Ascending aorta (tissue), 2 donors: ENCODE data around the gene SERTAD2. TPM values are rescaled to one million over a fixed set of nuclear protein-coding genes. Genes with fewer than 3 reads are reported as not detected.

Source experiments
- DNase-seq, 2 donors: peaks; one replicate each; pipeline ENCODE4 v3.0.0-alpha.2; 2019; ENCODE audit warnings: low spot score in 2 of 2
- H3K27ac ChIP-seq, 2 donors: fragments of 200-600 bp; sonication (generic); one replicate each; pipeline ENCODE4 v1.5.1; 2016 to 2017; ENCODE audit warnings: mild to moderate bottlenecking in 1 of 2
- H3K27me3 ChIP-seq: fragments of 200-600 bp; sonication (generic); one replicate; pipeline ENCODE4 v1.5.1; 2017
- H3K36me3 ChIP-seq, 2 donors: fragments of 200-600 bp; sonication (generic); one replicate each; pipeline ENCODE4 v1.5.1; 2016
- H3K4me1 ChIP-seq, 2 donors: fragments of 200-600 bp; sonication (generic); one replicate each; pipeline ENCODE4 v1.5.1; 2016 to 2017; ENCODE audit warnings: mild to moderate bottlenecking in 1 of 2
- H3K4me3 ChIP-seq, 2 donors: fragments of 200-600 bp; sonication (generic); one replicate each; pipeline ENCODE4 v1.5.1; 2016 to 2017; ENCODE audit warnings: mild to moderate bottlenecking in 1 of 2
- H3K9me3 ChIP-seq, 2 donors: fragments of 200-600 bp; sonication (generic); one replicate each; pipeline ENCODE4 v1.5.1; 2016
- CTCF ChIP-seq, 3 experiments: fragments of 200-600 bp in 2 of 3; fragments of 450-650 bp in 1 of 3; sonication (generic) in 2 of 3; IDR thresholded peaks; one replicate each; pipeline ENCODE4 v1.5.1; 2016 to 2019; ENCODE audit warnings: antibody characterized with exemption in 3 of 3, mild to moderate bottlenecking in 1 of 3, moderate library complexity in 1 of 3
- intact Hi-C: fragments of 100-400 bp; cut with DNase I; formaldehyde crosslinking; loops from one replicate; pipeline ENCODE4 v1.15.1; 2023
- total RNA-seq: library from RNA; depleted of rRNA; stranded (reverse); fragments of >200 nt; gene quantifications from one replicate; pipeline ENCODE4 v1.1.0, GENCODE V29; 2016

The SERTAD2 gene
- total RNA-seq, 1 donor from 2014 or later: 8.7 TPM

DNA sequence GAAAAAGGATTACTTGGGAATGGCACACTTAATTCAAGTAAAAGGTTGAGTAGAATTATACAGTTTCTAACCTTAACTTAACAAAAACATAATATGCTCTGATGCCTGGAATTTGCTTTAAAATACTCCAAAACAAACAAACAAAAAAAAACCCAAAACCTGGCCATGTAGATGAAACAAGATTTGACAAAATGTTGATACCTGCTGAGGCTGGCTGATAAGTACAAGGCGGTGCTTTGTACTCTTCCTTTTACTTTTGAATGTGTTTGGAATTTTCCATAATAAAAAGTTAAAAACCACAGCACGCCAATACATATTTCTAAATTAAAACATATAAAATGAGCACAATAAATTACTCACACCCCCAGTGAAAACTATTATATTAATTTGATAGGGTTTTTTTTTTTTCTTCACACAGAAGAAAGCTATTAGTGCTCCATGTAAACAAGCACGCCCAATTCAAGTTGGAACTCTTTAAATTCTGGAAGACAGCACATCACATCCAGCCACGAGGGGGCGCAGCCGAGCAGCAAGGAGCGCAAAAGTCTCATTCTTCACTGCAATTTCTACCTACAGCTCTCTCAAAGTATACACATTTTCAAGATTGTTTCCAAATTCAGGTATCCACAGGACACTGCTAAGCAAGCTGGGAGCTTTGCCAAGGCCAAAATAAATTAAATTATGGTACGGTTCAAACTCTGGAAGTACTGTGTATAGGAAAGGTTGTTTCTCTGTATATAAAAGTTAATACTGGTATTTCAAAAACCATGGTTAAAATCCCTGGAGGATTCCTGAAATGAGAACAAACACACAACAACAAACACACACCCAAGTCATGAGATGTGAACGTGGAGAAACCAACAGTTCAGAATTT, 7.5 kb downstream of the SERTAD2 start:
- Histone ChIP-seq H3K4me3 (peak overlapping the region; percentile 60 to 62), H3K9me3 (no peaks in the 10 kb centered on the region), H3K36me3 (no peaks in the 10 kb centered on the region), H3K27me3 (no peaks in the 10 kb centered on the region), H3K27ac (no peak overlapping the region), H3K4me1 (peaks cover 0 to 31% of the 10 kb centered on the region in 2 donors)
- DNase-seq: peak in 1 of 2 donors; percentile 91
- TF ChIP-seq CTCF (IDR thresholded peaks at IDR 0.05): peak; percentile 71 to 92 (median 92)
- intact Hi-C loops: loop anchor here (1.0 kb wide), 1 partner anchor 219 kb away; no protein-coding TSS in a partner anchor

DNA sequence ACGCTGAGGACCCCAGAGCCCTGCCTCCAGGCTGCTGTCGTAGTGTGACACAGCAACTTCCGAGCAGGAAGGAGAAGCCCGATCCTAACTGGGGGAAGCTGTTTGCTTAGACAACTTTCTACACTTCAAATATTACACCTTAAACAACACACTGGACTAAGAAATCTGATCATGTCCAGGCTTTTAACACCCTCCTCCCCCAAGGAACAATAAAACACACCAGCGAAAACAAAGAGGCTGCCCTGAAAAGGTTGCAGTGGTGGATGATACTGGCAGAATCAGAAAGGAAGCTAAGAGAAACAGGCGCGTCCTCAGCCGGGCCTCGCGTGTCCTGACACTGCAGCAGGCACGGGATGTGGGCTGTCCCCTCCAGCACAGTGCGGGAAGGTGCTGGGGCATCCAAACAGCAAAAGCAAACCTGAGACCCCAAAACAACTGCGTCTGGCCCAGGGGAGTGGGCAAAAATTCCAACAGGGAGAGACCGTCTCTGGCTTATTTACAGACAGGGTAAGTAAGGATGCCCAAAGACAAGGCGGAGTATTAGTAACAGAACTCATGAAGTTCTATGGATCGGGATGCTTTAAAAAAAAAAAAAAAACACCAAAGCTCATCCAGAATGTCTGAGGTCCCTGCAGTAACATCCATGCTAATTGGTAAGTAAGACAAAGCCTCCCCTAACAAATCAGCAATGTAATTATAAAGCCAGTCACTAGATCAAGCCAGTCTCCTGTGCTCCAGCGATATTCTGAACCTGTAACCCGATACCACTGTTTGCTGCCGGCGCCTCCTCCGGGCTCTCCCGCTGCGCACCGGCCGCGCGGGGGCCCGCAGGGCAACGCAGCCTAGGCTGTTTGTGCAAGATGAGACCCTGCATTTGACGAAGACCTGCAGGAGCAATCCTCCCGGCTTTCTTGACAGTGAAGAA, 9.0 kb downstream of the SERTAD2 start:
- peak overlapping the region; percentile 79 to 84 for H3K27ac ChIP-seq
- H3K4me3 ChIP-seq: peak overlapping the region; percentile 60 to 62
- H3K27me3 ChIP-seq: no peaks in the 10 kb centered on the region
- H3K9me3 ChIP-seq: no peaks in the 10 kb centered on the region
- peak in 1 of 2 donors; percentile 88 for DNase-seq
- peaks cover 0 to 25% of the 10 kb centered on the region in 2 donors for H3K4me1 ChIP-seq
- H3K36me3 ChIP-seq: no peaks in the 10 kb centered on the region
- intact Hi-C loops: loop anchor here (2.0 to 5.0 kb wide), 2 partner anchors 58 to 312 kb away; no protein-coding TSS in a partner anchor
- TF ChIP-seq CTCF (IDR thresholded peaks at IDR 0.05): no peak

- no peak for DNase-seq
- Histone ChIP-seq H3K4me1 (peaks cover 0 to 19% of the 10 kb centered on the region in 2 donors), H3K9me3 (no peaks in the 10 kb centered on the region)
These were observed 9.8 kb downstream of the SERTAD2 start for GRCh38 chr2:64643838-64644457.

DNA sequence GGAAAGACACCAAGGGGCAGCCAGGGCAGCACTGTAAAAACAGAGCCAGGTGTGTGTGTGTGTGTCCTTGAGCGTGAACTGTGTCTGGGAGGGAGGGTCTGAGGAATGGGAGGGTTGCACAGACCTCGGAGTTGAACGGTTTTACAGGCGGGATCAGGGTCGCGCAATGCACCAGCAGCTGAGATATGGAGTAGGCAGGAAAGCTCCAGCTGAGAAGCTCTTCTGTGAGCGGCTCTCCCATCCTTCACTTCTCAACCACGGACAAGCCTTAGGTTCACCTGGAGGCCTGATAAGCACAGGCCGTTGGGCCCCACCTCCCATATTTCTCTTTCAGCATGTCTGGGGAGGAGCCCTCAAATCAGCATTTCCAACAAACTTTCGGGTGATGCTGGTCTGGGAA, 12.1 kb downstream of the SERTAD2 start:
- Histone ChIP-seq H3K4me3 (no peak overlapping the region), H3K27ac (no peak overlapping the region), H3K4me1 (peaks cover 0 to 17% of the 10 kb centered on the region in 2 donors), H3K27me3 (no peaks in the 10 kb centered on the region), H3K9me3 (no peaks in the 10 kb centered on the region), H3K36me3 (no peaks in the 10 kb centered on the region)
- intact Hi-C loops: loop anchor here (5.0 kb wide), 1 partner anchor 309 kb away; no protein-coding TSS in a partner anchor
- no peak for DNase-seq
- TF ChIP-seq CTCF (IDR thresholded peaks at IDR 0.05): no peak

More at GRCh38 chr2:64643838-64644457, 9.8 kb downstream of the SERTAD2 start:
- Histone ChIP-seq H3K27ac (peak overlapping the region; percentile 79 to 84), H3K27me3 (no peaks in the 10 kb centered on the region), H3K36me3 (no peaks in the 10 kb centered on the region), H3K4me3 (peak overlapping the region; percentile 60 to 62)
- intact Hi-C loops: loop anchor here (2.0 to 5.0 kb wide), 2 partner anchors 57 to 312 kb away; no protein-coding TSS in a partner anchor
- TF ChIP-seq CTCF (IDR thresholded peaks at IDR 0.05): no peak
